GM12878 (cell line): Measurements from ENCODE around the gene LCE3E. TPM values are rescaled to one million over a fixed set of nuclear protein-coding genes. Genes with fewer than 3 reads are reported as not detected.

Experiments used
- ATAC-seq: fragments of 200-7000 bp; cut with Tn5 transposase; 3 replicates; pipeline ENCODE4 v1.9.1; 2020; ENCODE audit warnings: mild to moderate bottlenecking, moderate library complexity
- BruUV-seq: library from RNA; stranded (reverse); fragments of 400-500 nt; replicated peaks from 2 replicates; lab custom pipeline; 2021; lab: Mats Ljungman, UMichigan
- CTCF ChIA-PET: fragments of 300-600 bp; sonication (Branson Sonifier 250); formaldehyde crosslinking; extraction: SDS; loops from one replicate; lab custom pipeline; 2021; ENCODE audit warnings: inconsistent platforms; lab: Yijun Ruan, JAX
- POLR2A ChIA-PET: fragments of 350-600 bp; formaldehyde crosslinking; extraction: SDS; loops from one replicate; lab custom pipeline; 2021; ENCODE audit warnings: inconsistent platforms; lab: Charles Lee
- RAD21 ChIA-PET: fragments of 300-600 bp; sonication (Branson Sonifier 250); formaldehyde crosslinking; loops from one replicate; lab custom pipeline; 2023; ENCODE audit warnings: antibody characterized with exemption; ENCODE audit not compliant: unreplicated experiment; lab: Charles Lee
- SMC1A ChIA-PET: fragments of 300-600 bp; sonication (Branson Sonifier 250); formaldehyde crosslinking; loops from one replicate; lab custom pipeline; 2023; ENCODE audit not compliant: unreplicated experiment, uncharacterized antibody; lab: Charles Lee
- DNase-seq: peaks from one replicate; pipeline ENCODE4 v3.0.0-alpha.2; 2011; ENCODE audit warnings: low read depth, low spot score
- FAIRE-seq: peaks from 3 replicates; lab custom pipeline; 2011; peaks lifted over from hg19 to GRCh38; lab: Jason Lieb, UNC
- H2AFZ ChIP-seq: 2 replicates; pipeline ENCODE4 v1.6.0; 2011; ENCODE audit warnings: low read depth, low read length, control low read depth; ENCODE audit not compliant: control insufficient read depth
- H3K27ac ChIP-seq: 2 replicates; pipeline ENCODE4 v1.5.1; 2011; ENCODE audit warnings: control low read depth; ENCODE audit not compliant: control insufficient read depth, insufficient read depth
- H3K27me3 ChIP-seq, 2 experiments: replicated peaks in 1 of 2; 2 replicates each; pipeline versions ENCODE4 v1.6.0 to v1.6.1; 2011; ENCODE audit warnings: low read length in 1 of 2; ENCODE audit not compliant: control insufficient read depth in 2 of 2, insufficient read depth in 2 of 2
- H3K36me3 ChIP-seq, 2 experiments: 2 replicates each; pipeline ENCODE4 v1.5.1; 2011; ENCODE audit warnings: low read length in 1 of 2; ENCODE audit not compliant: control insufficient read depth in 2 of 2, insufficient read depth in 2 of 2
- H3K4me1 ChIP-seq: 2 replicates; pipeline ENCODE4 v1.6.1; 2011; ENCODE audit warnings: mild to moderate bottlenecking, low read length, moderate library complexity, mixed read lengths; ENCODE audit not compliant: control insufficient read depth, insufficient read depth
- H3K4me2 ChIP-seq: 2 replicates; pipeline ENCODE4 v1.6.0; 2011; ENCODE audit warnings: control low read depth; ENCODE audit not compliant: control insufficient read depth, insufficient read depth
- H3K4me3 ChIP-seq: fragments of 200-600 bp; sonication (generic); 2 replicates; pipeline ENCODE4 v1.5.1; 2016
- H3K79me2 ChIP-seq: 2 replicates; pipeline ENCODE4 v1.6.0; 2011; ENCODE audit warnings: low read length; ENCODE audit not compliant: control insufficient read depth, insufficient read depth
- H3K9ac ChIP-seq: 2 replicates; pipeline ENCODE4 v1.8.0; 2011; ENCODE audit warnings: low read length, control low read depth, mixed read lengths; ENCODE audit not compliant: control insufficient read depth, insufficient read depth
- H3K9me3 ChIP-seq: replicated peaks from 3 replicates; pipeline ENCODE4 v1.5.1; 2011; ENCODE audit warnings: mild to moderate bottlenecking, low read length; ENCODE audit not compliant: control insufficient read depth, insufficient read depth
- H4K20me1 ChIP-seq: 2 replicates; pipeline ENCODE4 v1.6.0; 2011; ENCODE audit not compliant: control insufficient read depth, insufficient read depth
- ASH2L ChIP-seq: fragments of 300-600, 200-600 bp; sonication (generic); IDR thresholded peaks from 2 replicates; pipeline ENCODE4 v1.6.1; 2017; ENCODE audit warnings: low read depth, mild to moderate bottlenecking, borderline replicate concordance
- BACH1 ChIP-seq: fragments of 450-650 bp; IDR thresholded peaks from 2 replicates; pipeline ENCODE4 v1.6.1; 2017; ENCODE audit warnings: mild to moderate bottlenecking, borderline replicate concordance
- CREB1 ChIP-seq: IDR thresholded peaks from 2 replicates; pipeline ENCODE4 v1.6.1; 2012; ENCODE audit warnings: low read depth, mild to moderate bottlenecking, inconsistent platforms
- ETV6 ChIP-seq, 2 experiments: fragments of 450-650 bp in 1 of 2; IDR thresholded peaks in 1 of 2; conservative IDR thresholded peaks in 1 of 2; 2 replicates each; pipeline ENCODE4 v1.6.1; 2014; ENCODE audit warnings: antibody characterized with exemption in 1 of 2, borderline replicate concordance in 1 of 2, low read depth in 1 of 2, mild to moderate bottlenecking in 1 of 2, moderate library complexity in 1 of 2
- LARP7 ChIP-seq: fragments of 450-650 bp; IDR thresholded peaks from 2 replicates; pipeline ENCODE4 v1.6.1; 2017; ENCODE audit warnings: mild to moderate bottlenecking
- MXI1 ChIP-seq: fragments of 150-350 bp; IDR thresholded peaks from 2 replicates; pipeline ENCODE4 v1.6.1; 2011; ENCODE audit warnings: low read depth, mild to moderate bottlenecking, inconsistent platforms, low read length, improper control_type of control experiment
- NBN ChIP-seq: fragments of 450-650 bp; IDR thresholded peaks from 2 replicates; pipeline ENCODE4 v1.6.1; 2016
- PBX3 ChIP-seq: IDR thresholded peaks from 2 replicates; pipeline ENCODE4 v1.6.1; 2011; ENCODE audit warnings: mild to moderate bottlenecking, low read depth, low read length, moderate library complexity; ENCODE audit not compliant: insufficient replicate concordance
- PML ChIP-seq: IDR thresholded peaks from 2 replicates; pipeline ENCODE4 v1.6.1; 2012; ENCODE audit warnings: low read length, inconsistent platforms
- SP1 ChIP-seq: IDR thresholded peaks from one replicate; pipeline ENCODE4 v1.6.1; 2011; ENCODE audit warnings: low read depth, low read length
- TBL1XR1 ChIP-seq: IDR thresholded peaks from 2 replicates; pipeline ENCODE4 v1.6.1; 2012; ENCODE audit warnings: low read depth, low read length, improper control_type of control experiment
- TCF7 ChIP-seq: IDR thresholded peaks from 2 replicates; pipeline ENCODE4 v1.6.1; 2014; ENCODE audit warnings: antibody characterized with exemption, borderline replicate concordance
- WGBS: methylation state at CpG from one replicate; pipeline ENCODE4 v1.1.6; 2016; ENCODE audit warnings: low lambda C conversion rate; ENCODE audit not compliant: insufficient replicate concordance, insufficient coverage; ENCODE audit errors: missing lambda C conversion rate; 5-methylcytosine and 5-hydroxymethylcytosine counted together
- in situ Hi-C: fragments of 300-500 bp; cut with MboI; formaldehyde crosslinking; loops from 9 replicates; pipeline ENCODE4 v1.14.3; 2018; ENCODE audit warnings: mixed read lengths
- intact Hi-C: fragments of 100-400 bp; cut with micrococcal nuclease; formaldehyde crosslinking; loops from one replicate; pipeline ENCODE4 v1.14.2; 2022; ENCODE audit not compliant: unreplicated experiment
- polyA plus RNA-seq, 11 experiments: library from polyadenylated mRNA; depleted of rRNA in 4 of 11; unstranded in 6 of 11; stranded (reverse) in 5 of 11; fragments of >200 nt; fragmentation: Nextera tagmentation in 4 of 11; fragmentation: Illumina TruSeq in 1 of 11; extraction: Ambion mirVana in 4 of 11; extraction: Trizol in 1 of 11; gene quantifications; 1 replicate in 1 of 11; 2 replicates in 10 of 11; pipeline versions ENCODE4 v1.2.1 to v1.2.3, GENCODE V29; 2011 to 2016; ENCODE audit warnings: inconsistent platforms in 2 of 11, missing spikeins in 2 of 11, low read depth in 1 of 11
- total RNA-seq, 4 experiments: library from RNA; depleted of rRNA in 3 of 4; stranded (reverse); fragments of >200 nt in 3 of 4; fragmentation: Illumina TruSeq in 1 of 4; extraction: Trizol in 1 of 4; gene quantifications; 2 replicates each; pipeline versions ENCODE4 v1.2.1 to v1.2.3, GENCODE V29; 2013 to 2021

LCE3E gene
- total and polyA plus RNA-seq, 10 of the 15 experiments (the other 5 are each of a cell fraction or from before 2014, with no cell fraction given): not detected

DNA sequence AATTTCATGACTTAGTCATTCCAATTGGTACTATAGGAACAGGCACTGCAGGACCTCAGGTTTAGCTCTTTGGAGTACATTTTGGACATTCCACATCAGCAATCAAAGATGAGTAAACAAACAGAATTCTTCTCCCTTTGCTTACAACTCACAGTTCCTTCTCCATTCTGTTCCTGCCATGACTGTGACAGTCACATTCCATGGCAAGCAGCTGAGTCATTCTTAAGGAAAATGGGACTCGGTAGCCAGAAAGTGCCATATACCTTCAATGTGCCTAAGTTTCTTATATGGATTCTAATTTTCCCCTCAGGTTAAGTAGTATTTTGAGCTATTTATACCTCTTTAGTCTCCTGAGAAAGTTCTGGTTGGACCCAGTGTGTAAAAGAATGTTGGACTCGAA lies 26.7 kb downstream of the LCE3E start:
- no peak overlapping the region for H2AFZ ChIP-seq
- ATAC-seq (no peak), FAIRE-seq (no peak), DNase-seq (no peak)
- H3K27me3 ChIP-seq: peaks cover 0 to 3% of the 10 kb centered on the region in 2 experiments; a peak in 1 of 4 replicates
- ChIA-PET SMC1A (no interaction called here), CTCF (no interaction called here), POLR2A (no interaction called here), RAD21 (no interaction called here)
- in situ Hi-C loops (no loop called here), intact Hi-C loops (no loop called here)
- no peaks in the 10 kb centered on the region for H3K4me1 ChIP-seq
- BruUV-seq: no TSS peak
- WGBS: 0% methylated on average over 2 of the region's 2 CpGs
- no peak overlapping the region for H3K4me3 ChIP-seq
- H3K36me3 ChIP-seq: no peaks in the 10 kb centered on the region
- no peaks in the 10 kb centered on the region for H3K9me3 ChIP-seq
- H3K27ac ChIP-seq: no peak overlapping the region
- no peak overlapping the region for H3K9ac ChIP-seq
- no peak overlapping the region for H3K4me2 ChIP-seq
- H3K79me2 ChIP-seq: no peaks in the 10 kb centered on the region
- H4K20me1 ChIP-seq: no peaks in the 10 kb centered on the region
- no peak for TF ChIP-seq PML
- TF ChIP-seq MXI1: no peak
- no peak for TF ChIP-seq ASH2L

GRCh38 chr1:152537496-152537895 lies 29.1 kb downstream of the LCE3E start:
- ChIA-PET CTCF (no interaction called here), RAD21 (no interaction called here), SMC1A (no interaction called here), POLR2A (no interaction called here)
- no peaks in the 10 kb centered on the region for H3K4me1 ChIP-seq
- no peak overlapping the region for H3K4me2 ChIP-seq
- H2AFZ ChIP-seq: no peak overlapping the region
- no peaks in the 10 kb centered on the region for H4K20me1 ChIP-seq
- in situ Hi-C loops: no loop called here
- intact Hi-C loops: no loop called here
- WGBS: 0% methylated on average over 4 of the region's 4 CpGs
- DNase-seq: no peak
- H3K27ac ChIP-seq: no peak overlapping the region
- H3K36me3 ChIP-seq: no peaks in the 10 kb centered on the region
- no peak for FAIRE-seq
- no peak overlapping the region for H3K4me3 ChIP-seq
- TF ChIP-seq TCF7 (no peak), PBX3 (no peak), ETV6 (conservative IDR thresholded peaks at IDR 0.05 in 1 of 2, IDR thresholded peaks at IDR 0.05 in 1 of 2; ENCODE audit: borderline replicate concordance in 1 of 2, low read depth in 1 of 2) (no peak), SP1 (no peak), BACH1 (no peak), LARP7 (no peak), CREB1 (no peak), NBN (no peak), TBL1XR1 (no peak)
- H3K9me3 ChIP-seq: no peaks in the 10 kb centered on the region
- no peaks in the 10 kb centered on the region for H3K79me2 ChIP-seq
- H3K27me3 ChIP-seq: peaks cover 0 to 3% of the 10 kb centered on the region in 2 experiments; a peak in 1 of 4 replicates
- no peak for ATAC-seq
- no peak overlapping the region for H3K9ac ChIP-seq
- no TSS peak for BruUV-seq
